GM21825 (cell line): Measurements from ENCODE around the gene C1RL.
"Not testable (repeated sequence)": the region's sequence is repeated elsewhere in the genome, so short reads cannot be mapped to it uniquely, and the experiment has no call there.

Experiments
- ATAC-seq: cut with Tn5 transposase; IDR thresholded peaks from one replicate; pipeline ENCODE4 v1.9.1; 2021; ENCODE audit warnings: mild to moderate bottlenecking, moderate library complexity; ENCODE audit not compliant: unreplicated experiment

The C1RL gene

DNA sequence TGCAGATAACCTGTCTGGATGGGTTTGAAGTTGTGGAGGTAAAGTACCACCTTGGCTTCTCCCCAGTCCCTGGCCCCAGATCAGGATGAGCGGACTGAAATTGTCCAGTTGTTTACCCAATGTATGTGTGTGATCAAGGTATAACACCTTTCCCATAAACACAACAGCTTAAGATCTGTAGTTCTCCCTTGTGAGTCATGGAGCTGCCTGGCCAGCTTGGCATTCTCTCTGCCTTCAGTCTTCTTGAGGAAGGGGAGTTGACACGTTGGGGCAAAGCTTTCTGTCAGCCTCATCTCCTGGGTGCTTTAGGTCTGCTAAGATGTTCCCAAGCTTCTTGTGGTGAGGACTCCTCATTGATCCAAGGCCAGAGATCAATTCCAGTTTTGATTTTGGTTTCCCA, 42.4 kb downstream of the C1RL start:
- ATAC-seq: no peak

GRCh38 chr12:7065073-7065623, 43.9 kb downstream of the C1RL start:
- ATAC-seq: no peak

- ATAC-seq: no peak
These were observed 44.5 kb downstream of the C1RL start for GRCh38 chr12:7064516-7064915.

GRCh38 chr12:7061596-7061995, 47.4 kb downstream of the C1RL start:
- no peak for ATAC-seq

GRCh38 chr12:7061138-7061537, 47.9 kb downstream of the C1RL start:
- no peak for ATAC-seq

GRCh38 chr12:7060353-7060954, 48.6 kb downstream of the C1RL start, which contains the start of gene C1S:
C1S (plus strand) TSS chr12:7060718; CDS start chr12:7061913, 1,195 bp downstream.
- ATAC-seq: no peak

GRCh38 chr12:7059780-7060179, 49.2 kb downstream of the C1RL start:
- no peak for ATAC-seq

DNA sequence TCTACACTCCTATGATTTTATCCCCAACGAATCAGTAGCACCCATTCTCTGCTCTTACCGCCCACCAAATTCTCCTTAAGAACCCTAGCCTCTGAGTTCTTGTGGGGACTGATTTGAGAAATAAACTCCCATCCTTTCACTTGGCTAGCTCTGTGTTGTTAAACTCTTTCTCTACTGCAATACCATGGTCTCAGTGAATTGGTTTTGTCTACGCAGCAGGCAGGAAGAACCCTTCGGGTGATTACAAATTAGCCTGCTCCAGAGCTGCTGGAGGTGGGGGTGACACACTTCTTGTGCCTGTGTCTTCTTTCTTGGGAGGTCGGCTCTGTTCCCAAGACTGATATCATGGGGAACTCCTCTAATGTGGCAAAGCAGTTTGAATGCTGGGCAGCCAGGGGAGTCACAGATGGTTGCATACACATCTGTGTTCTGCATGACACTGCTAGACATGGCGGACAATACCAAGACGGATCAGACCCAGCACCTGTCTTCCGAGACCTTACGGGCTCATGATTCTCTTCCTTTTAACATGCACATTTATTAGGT, 50.1 kb downstream of the C1RL start:
- ATAC-seq: no peak

GRCh38 chr12:7058163-7058845, 50.7 kb downstream of the C1RL start:
- ATAC-seq: no peak

GRCh38 chr12:7055736-7056135, 53.3 kb downstream of the C1RL start:
- ATAC-seq: not testable (repeated sequence)

- no peak for ATAC-seq
These were observed 54.1 kb downstream of the C1RL start for GRCh38 chr12:7054925-7055324.

DNA sequence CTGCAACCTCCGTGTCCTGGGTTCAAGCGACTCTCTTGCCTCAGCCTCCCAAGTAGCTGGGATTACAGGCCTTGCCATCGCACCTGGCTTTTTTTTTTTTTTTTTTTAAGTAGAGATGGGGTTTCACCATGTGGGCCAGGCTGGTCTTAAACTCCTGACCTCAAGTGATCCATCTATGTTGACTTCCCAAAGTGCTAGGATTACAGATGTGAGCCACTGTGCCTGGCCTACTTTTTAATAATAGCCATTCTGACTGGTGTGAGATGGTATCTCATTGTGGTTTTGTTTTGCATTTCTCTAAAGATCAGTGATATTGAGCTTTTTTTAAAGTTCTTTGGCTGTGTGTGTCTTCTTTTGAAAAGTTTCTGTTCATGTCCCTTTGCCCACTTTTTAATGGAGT, 59.0 kb downstream of the C1RL start:
- not testable (repeated sequence) for ATAC-seq

DNA sequence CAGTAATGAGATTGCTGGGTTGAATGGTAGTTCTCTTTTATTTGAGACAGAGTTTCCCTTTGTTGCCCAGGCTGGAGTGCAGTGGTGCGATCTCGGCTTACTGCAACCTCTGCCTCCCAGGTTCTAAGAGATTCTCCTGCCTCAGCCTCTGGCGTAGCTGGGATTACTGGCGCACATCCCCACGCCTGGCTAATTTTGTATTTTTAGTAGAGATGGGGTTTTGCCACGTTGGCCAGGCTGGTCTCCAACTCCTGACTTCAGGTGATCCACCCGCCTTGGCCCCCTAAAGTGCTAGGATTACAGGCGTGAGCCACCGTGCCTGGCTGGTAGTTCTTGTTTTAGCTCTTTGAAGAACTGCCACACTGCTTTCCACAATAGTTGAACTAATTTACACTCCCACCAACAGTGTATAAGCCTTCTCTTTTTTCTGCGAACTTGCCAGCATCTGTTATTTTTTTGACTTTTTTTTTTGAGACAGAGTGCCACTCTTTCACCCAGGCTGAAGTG, 59.5 kb downstream of the C1RL start:
- ATAC-seq: not testable (repeated sequence)

DNA sequence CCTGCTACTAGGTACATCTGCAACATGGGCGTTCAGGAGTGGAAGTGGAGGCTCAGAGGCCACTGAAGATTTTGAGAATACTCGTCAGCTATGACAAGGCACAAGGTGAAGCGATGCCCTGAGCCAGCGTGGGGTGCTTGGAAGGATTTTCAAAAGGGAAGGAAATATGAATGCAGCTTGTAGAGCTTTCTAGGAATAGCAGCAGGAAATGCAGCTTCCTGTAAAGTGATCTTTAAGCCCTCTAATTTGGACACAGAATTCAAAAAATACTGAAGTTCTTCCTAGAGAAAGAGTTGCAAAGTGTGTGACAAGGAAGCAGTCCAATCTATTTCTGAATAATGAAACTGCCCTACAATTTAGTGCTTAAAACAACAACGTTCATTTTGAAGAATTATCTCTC, 61.7 kb downstream of the C1RL start:
- no peak for ATAC-seq

GRCh38 chr12:7046383-7047105, 62.5 kb downstream of the C1RL start:
- no peak for ATAC-seq

- ATAC-seq: no peak
These were observed 63.1 kb downstream of the C1RL start for GRCh38 chr12:7045913-7046312.
